ENCODE results near the gene TP53BP1.

TP53BP1 gene

DNA sequence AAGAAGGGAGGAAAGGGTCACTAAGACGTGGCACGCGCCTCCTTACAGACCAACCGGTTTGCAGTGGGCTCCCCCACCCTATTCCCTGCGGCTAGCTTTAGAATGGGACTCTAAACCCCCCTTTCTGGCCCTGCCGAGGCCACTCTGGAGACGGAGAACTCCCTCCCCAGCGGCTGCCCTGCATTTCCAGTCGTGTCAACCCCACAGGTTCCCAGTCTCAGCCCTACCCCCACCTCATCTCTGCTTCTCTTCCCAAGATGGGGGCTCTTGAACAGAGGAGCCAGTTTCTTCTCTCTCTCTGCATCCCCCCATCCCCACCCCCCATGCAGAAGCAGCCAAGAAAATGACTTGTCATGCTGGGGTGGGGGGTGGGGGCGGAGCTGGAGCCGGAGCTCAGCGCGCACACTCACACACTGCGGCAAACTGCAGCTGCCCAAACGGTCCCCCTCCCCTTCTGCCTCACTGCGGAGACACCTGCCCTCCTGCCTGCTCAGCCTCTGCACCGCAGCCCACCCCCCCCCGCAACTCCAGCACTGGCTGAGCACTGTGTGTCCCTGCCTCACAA lies 25.3 kb upstream of the TP53BP1 start:
- DNase-seq (ENCODE audit: low read depth) = no peak

DNA sequence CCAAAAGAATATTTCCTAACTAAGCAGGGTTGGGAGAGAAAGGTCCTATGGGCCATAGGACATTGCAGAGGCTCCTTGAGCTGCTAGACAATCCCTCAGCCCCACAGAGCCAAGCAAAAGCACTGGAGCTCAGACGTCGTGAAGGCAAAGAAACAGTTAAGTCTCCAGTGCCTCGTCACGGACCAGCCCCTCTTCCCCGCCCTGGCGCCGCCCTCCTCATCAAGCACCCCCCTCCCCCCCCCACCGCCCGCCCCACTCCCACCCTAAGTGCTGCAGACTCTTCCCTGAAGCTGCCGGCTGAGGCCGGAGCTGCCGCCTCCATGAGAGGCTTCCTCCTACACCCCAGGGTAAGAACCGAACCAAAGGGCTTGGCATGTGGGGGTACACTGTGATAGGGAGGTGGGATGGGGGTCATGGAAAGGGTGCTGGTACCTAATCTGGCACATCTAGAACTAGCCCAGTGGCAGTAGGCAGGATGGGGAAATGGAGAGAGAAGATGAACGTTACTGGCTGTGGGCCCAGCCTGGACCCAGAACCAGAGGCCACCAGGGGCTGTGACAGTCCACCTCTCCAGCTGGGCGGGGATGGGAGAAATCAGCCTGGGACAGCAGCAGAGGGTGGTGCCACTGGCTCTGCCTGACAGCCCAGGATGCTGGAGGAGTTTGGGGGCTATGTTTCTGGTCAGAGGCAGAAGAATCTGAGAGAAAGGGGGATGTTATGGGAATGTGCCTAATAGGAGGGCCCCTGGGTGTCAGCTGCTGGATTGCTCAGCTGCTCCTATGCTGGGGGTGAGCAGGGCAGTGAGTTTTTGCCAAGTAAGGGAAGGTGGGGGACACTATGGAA lies 24.6 kb upstream of the TP53BP1 start, which contains the start of gene MAP1A:
MAP1A (plus strand) TSS at position 255 of the 843 bp plus-strand sequence. CDS start 3,866 bp downstream, outside the sequence.
- DNase-seq (ENCODE audit: low read depth) = no peak

DNA sequence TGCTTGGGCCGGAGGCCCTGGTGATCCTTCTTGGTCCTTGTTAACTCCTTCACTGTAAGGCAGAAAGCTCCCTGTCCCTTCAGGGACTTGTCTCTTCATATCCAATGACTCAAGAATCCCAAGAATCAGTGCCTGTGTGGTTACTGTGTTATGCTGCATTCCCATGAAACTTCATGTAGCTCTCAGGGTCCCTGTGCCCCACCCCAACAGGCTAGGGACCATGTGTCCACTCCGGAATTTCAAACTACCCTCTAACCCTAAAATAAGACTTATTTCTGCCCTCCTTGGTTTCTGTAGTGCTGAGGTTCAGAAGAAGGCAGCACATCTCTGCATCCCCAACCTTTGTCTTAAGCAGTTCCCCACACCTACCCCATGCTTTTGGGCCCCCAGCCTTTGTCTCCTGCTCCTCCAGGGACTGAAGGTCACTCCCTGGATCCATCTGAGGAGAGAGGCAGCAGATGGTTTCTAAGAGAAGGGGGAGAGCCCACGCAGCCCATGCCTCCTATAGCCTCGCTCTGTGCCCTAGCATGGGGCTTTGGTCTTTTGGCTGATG lies 23.9 kb upstream of the TP53BP1 start:
- no peak for DNase-seq (ENCODE audit: low read depth)

DNA sequence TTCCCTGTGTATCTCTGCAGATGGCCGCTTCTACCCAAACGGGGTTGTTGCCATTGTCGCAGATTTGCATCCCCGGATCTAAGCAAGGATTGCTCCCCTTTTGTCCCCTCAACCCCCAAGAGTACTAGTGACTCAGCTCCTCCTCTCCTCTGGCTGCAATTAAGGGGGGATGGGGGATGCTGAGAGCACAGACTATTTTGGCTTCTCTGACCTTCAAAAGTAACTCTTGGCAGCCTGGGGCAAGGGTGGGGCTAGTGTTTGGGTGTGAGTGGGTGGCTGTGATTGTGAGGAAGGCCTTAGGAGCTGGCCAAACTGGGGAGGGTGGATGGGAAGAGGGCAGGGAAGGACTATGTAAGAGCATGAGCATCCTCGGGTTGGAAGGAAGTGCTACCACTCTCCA lies 23.2 kb upstream of the TP53BP1 start:
- DNase-seq (ENCODE audit: low read depth) = no peak

DNA sequence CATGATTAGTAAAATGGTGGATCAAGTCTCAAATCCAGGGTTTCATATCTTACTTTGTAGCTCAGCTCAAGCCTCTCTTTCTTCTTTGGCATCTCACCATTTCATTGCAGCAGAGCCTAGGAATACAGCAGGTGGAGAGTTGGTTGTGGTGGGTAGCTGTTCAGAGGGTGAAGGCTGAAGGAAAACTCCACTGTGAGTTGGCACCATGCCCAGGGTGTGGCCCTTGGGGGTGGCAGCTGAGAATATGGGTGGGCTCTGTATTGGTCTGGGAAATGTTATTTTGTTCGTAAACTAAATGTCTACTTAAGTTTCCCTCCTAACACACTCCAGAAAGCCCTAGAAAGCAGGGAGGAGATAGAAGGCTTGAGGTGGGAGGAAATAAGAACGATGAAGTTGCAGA lies 22.8 kb upstream of the TP53BP1 start:
- no peak for DNase-seq (ENCODE audit: low read depth)

DNA sequence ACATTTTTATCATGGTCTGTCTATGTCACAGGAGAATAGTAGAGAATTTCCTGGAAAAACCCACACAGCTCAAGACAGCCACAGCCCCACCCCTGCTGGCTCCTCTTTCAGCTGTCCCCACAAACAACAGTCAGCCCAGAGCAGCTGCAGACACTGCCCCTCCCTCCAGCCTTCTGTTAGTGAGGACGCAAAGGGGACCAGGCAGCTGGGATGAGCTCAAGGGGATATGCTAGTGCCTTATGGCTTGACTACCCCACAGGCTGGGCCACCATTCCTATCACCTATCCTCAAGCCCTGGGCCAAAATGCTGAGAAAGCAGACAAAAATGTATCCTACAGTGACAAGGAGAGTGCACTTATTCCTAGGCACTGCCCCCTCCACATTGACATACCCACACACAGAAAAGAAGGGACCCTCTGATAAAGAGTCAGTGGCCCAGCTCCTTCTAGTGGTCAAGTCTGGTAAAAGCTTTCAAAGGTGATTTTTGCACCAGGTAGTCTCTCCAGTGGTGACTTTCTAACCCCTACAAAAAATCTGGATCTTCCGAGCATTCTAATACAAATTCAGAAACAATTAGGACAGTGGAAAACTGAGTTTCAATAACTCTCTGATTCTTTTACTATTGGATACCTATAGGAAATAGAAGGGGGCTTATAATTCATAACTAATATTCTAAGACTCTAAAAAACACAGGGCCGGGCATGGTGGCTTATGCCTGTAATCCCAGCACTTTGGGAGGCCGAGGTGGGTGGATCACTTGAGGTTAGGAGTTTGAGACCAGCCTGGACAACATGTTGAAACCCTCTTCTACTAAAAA lies 21.5 kb upstream of the TP53BP1 start:
- no peak for DNase-seq (ENCODE audit: low read depth)

DNA sequence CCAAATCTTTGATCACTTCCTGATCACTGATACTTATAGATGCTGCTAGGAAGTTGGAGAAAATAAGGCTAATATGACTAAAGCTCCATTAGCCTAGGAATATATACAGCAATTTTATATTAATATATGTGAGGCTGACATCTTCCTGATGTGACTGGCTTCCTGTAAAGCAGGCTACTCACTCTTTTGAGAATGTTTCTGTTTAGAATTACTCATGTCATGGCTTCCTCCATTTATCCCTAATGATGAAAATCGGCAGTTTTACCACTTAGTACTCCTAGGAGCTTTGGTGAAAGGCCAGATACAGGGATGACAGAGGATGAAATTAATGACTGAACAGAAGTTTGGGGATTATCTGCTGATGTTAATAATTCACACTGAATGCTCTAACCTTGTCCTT lies 20.6 kb upstream of the TP53BP1 start:
- DNase-seq (ENCODE audit: low read depth) = no peak

DNA sequence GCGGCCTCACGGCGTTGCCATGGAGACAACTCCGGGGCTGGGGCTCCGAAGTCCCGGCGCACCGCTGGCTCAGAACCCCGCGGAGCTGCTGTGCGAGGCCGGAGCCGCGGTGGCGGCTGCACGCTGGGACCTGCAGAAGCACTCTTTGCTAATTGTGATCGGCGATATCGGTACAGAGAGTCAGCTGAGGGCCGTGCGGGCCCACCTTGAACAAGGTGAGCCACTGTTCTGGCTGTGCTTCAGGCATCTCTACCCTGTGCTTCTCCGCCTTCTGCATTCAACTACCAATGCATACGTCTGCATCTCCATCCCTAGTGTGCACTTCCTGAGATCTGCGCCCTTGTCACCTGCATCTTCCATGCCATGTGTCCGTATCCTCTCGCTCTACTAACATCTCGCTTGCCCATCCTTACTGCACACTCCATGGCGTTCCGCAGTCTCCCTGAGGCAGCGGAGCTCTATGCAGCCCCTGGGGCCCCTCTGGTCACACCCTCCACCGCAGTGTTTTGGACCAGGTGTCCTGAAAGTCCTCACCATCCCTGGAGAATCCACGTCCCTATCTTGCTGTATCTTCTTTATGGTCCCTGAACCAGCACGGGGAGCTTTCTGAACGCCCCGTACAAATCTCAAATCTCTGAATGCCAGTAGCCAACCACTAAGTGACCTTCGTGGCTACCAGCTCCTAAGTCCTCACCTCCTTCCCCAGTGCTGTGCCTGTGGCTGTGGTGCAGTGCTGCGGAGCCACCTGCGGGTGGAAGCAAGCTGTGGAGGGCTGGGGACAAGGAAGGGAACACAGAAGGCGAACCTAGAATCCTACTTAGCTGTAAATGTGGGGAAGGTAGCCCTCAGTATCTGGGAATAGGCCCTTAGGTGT lies 18.3 kb upstream of the TP53BP1 start:
- DNase-seq (ENCODE audit: low read depth) = no peak

DNA sequence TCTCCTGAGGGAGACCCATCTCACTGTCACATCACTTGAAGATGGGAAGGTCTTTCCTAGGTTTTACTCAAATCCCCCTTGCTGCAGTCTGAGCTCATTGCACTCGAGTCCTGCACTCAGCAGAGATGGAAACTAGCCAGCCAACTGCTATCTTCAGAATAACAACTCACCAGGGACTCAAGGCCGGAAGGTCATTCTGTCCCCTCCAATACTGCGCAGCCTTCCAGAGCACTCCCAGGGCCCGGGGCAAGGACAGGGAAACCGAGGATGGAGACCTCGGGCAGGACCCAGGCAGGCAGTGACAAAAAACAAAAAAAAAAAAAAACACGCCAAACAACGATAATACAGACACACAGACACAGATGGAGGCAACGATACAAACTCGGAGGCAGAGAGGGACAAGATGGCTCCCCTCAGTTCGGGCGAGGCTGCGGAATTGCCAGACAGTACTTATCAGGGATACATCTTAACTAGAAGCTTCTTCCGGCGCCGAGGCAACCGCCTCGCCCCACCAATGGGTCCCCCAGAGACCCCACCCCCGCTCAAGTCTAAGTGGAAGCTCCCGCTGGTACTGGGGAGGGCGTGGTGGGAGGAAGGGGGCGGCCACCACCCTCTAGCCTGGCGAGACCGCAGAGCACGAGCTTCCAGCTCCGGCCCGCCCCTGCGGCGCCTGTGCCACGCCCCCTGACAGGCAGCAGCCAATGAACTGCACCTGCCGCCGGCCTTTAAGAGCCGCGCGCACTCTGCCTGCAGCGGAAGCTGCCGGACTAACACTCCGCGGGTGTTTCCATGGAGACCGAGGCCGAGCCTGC lies 17.4 kb upstream of the TP53BP1 start:
- peak; percentile 91 for DNase-seq (ENCODE audit: low read depth)

DNA sequence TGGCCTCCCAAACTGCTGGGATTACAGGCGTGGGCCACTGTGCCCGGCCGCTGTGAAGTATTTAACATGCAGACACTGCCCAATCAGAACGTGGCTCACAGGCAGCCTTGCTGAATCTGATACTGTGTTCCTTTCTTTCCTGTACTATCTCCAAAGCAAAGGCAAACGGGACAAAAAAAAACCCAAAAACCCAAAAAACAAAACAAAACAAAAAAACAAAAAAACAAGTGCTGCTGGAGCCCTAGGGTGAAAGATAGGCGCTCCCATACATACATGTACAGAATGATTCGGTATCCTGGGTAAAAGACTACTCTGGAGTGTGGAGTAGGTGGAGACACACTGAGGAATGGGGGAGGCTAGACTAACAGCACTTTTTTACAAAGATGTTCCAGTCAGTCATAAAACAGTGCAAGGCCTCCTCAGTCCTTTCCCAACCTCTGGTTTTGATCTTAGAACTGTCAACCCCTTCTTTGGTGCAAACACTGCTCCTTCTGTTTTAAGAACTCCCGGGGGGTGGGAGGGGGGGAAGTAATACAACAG lies 16.8 kb upstream of the TP53BP1 start:
- no peak for DNase-seq (ENCODE audit: low read depth)

DNA sequence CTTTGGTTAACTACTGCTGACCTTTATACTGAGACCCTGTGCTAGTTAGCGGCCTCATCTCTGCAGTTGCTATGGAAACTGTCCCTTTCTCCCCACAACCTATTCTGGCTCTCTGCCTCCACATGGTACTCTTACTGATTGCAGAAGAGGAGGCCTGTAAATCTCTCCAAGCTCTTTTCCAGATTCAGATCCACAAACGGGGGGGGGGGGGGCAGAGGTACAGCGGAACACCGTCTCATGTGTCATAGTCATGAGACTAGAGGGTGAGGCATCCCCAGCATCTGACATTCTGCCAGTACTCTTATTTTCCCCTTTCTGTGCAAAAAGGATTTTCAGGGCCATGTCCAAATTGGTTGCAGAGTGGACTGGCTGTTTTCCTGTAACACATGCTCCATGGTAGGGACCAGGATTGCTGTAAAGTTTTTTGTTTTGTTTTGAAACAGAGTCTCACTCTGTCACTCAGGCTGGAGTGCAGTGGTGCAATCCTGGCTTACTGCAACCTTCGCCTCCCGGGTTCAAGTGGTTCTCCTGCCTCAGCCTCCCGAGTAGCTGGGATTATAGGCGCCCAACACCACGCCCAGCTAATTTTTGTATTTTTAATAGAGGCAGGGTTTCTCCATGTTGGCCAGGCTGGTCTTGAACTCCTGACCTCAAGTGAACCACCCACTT lies 16.2 kb upstream of the TP53BP1 start:
- DNase-seq (ENCODE audit: low read depth) = no peak

DNA sequence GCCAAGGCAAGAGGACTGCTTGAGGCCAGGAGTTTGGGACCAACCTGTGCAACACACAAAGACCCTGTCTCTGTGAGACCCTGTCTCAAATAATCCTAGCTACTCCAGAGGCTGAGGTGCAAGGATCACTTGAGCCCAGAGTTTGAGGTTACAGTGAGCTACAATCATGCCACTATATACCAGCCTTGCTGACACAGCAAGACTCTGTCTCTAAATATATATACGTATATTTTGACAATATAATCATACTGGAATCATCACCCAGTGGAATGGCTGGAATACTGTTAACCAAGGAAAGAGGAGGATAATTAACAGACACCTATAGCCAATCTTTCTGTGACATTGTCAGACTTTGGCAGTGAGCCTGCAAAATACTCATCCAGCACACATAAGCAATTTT lies 15.5 kb upstream of the TP53BP1 start:
- DNase-seq (ENCODE audit: low read depth) = no peak

DNA sequence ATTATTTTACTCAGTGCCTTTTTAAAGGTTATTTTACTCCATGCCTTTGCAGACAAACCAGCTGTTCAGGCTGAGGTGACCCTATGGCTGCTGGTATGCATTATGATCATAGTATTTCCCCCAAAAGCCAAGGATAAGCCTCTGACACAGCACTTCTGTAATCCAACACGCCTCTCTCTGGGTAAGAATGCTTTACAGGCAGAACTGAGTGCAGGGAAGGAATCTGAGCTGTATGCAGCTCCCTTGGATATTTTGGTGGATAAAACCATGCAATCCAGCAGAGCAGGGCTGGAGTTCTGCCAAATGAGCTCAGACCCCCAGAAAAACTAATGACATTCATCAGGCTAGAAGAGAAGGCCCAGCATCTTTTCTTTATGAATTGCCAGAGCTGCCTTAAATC lies 12.8 kb upstream of the TP53BP1 start:
- no peak for DNase-seq (ENCODE audit: low read depth)

DNA sequence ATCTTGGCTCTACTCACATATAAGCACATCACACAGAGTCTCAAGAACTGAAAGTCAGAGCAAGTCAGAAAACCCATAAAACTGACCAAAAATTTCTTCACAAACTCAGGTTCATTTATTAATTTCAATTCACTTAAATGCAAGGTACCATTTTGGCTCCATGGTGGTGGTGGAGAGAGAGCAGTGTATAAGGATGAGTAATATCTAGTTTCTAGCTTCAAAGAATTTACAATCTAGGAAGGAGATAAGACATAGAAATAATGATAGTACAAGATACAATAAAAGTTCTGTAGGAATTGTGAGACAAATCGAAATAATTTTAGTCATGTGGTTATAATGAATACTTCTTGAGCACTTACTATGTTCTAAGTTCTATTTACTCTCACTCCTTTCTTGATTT lies 6.7 kb upstream of the TP53BP1 start:
- DNase-seq (ENCODE audit: low read depth) = no peak

DNA sequence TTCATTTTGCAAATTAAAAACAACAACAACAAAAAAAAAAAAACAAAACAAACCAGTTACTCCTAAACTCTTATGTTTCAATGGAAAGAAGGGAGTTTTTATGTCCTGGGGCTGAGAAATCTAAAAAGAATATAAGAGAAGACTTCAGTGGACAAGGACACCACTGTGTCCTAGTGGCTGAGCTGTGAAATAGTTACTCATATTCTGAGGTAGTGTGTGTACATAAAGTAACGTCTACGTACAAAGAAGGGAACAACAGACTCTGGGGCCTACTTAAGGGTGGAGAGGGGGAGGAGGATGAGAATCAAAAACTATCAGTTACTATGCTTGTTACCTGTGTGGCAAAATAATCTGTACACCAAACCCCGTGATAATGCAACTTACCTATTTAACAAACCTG lies 6.0 kb upstream of the TP53BP1 start:
- DNase-seq (ENCODE audit: low read depth) = no peak

DNA sequence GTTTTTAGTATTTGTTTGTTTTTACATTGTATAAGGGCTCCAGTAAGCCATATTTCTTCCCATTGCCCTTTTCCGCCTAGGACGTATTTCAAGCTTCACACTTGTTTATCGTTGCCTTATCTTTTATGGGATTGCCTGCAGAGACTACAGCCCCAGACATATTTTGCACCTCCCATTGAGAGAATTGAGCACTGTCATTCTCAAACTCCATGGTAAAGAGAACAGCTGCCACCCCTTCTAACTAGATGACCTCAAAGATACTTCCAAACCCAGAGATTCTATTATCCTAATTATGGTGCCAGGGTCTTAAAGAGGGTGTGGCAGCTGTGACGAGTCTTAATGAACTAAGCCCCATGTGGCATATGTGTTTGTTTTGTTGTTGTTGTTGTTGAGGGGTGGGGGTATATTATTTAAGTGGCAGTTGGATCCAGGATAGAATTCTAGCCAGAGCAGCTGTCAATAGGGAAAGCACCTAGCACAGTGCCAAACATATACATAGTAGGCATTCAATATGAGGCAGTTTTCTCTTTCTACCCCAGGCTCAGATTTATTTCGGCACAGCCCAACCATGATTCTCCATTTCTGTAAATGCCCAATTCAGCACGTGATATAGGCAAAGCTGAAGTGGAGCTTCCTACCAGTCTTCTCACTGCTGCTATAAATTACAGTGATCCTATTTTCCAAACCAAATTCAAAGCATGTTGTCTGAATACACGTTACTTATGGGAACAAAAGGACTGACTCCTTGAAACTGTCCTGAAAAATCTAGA lies 932 bp upstream of the TP53BP1 start:
- DNase-seq (ENCODE audit: low read depth) = no peak

DNA sequence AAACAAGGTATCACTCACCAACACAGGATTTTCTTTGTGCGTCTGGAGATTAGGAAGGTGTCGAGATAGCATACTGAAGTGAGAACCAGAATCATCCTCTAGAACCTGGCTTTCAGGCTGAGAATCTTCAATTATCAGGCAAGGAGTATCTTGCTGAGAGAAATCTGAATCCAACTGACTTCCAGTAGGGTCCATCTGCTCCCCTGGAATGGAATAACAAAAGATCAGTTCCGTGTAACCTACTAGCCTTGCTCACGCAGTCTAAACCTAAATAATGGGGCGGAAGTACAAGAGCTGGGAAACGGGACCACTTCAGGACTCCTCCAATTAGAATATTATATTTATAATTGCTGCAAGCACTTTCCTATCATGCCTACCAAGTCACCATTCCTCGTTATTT lies 690 bp downstream of the TP53BP1 start:
- no peak for DNase-seq (ENCODE audit: low read depth)

DNA sequence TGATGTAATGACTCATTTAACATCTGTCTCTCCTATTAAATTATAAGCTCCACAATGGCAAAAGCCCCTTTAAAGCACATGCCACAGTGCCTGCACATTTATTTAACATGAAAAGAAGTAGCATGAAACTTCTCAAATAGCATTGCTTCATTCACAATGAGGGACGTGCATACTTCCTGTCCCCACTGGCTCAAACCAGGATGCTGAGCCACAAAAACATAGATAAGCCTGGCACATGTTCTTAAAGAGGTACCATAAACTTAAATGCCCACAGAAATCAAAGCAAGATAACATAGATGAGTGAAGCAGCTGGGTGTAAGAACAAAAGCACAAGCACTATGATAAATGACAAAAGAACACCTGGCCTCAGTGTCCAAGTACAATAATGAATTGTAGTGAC lies 3.8 kb downstream of the TP53BP1 start:
- DNase-seq (ENCODE audit: low read depth) = no peak

DNA sequence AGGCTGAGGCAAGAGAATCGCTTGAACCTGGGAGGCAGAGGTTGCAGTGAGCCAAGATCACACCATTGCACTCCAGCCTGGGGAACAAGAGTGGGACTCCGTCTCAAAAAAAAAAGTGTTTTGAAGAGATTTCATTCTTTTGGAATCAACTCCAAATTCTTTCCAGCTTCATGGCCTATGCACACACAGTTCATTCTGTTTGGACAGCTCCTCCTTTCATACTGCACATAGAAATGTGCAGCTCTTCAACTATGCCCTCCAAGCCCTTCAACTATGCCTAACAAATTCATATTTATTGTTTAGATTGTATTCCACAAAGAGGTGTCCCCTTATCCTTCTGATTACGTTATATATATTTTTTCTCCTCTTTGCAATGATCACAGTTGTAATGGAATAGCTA lies 4.2 kb downstream of the TP53BP1 start:
- DNase-seq (ENCODE audit: low read depth) = no peak

Measured in T follicular helper cell (primary cell).